Suprapubic skin (tissue), 3 donors: ENCODE measurements around the gene SMAP2.

Experiments
- EP300 ChIP-seq: sonication (generic); formaldehyde crosslinking; IDR thresholded peaks from one replicate; pipeline ENCODE4 v1.6.1; 2017; ENCODE audit warnings: antibody characterized with exemption
- POLR2A ChIP-seq, 2 donors: fragments of 450-650 bp; IDR thresholded peaks; one replicate each; pipeline ENCODE4 v1.6.1; 2017; ENCODE audit warnings: antibody characterized with exemption in 2 of 2, mild to moderate bottlenecking in 2 of 2, moderate library complexity in 2 of 2
- TF ChIP-seq, protein P1 (sequence below), 2 donors: fragments of 200-600 bp in 1 of 2; fragments of 450-650 bp in 1 of 2; sonication (generic) in 1 of 2; IDR thresholded peaks; one replicate each; pipeline ENCODE4 v1.5.1; 2016 to 2019; ENCODE audit warnings: antibody characterized with exemption in 2 of 2, mild to moderate bottlenecking in 1 of 2, moderate library complexity in 1 of 2

- TF ChIP-seq, protein P1, sequence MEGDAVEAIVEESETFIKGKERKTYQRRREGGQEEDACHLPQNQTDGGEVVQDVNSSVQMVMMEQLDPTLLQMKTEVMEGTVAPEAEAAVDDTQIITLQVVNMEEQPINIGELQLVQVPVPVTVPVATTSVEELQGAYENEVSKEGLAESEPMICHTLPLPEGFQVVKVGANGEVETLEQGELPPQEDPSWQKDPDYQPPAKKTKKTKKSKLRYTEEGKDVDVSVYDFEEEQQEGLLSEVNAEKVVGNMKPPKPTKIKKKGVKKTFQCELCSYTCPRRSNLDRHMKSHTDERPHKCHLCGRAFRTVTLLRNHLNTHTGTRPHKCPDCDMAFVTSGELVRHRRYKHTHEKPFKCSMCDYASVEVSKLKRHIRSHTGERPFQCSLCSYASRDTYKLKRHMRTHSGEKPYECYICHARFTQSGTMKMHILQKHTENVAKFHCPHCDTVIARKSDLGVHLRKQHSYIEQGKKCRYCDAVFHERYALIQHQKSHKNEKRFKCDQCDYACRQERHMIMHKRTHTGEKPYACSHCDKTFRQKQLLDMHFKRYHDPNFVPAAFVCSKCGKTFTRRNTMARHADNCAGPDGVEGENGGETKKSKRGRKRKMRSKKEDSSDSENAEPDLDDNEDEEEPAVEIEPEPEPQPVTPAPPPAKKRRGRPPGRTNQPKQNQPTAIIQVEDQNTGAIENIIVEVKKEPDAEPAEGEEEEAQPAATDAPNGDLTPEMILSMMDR (IDR thresholded peaks at IDR 0.05), result no peak
- TF ChIP-seq POLR2A (IDR thresholded peaks at IDR 0.05), result no peak
- no peak for TF ChIP-seq EP300
Measured at GRCh38 chr1:40382601-40383000, 9.1 kb downstream of the SMAP2 start.
